Dendritic cell treated with granulocyte-macrophage colony-stimulating factor and Interleukin-4, amounts not matched to agents 40 ng/mL and 50 ng/mL, for 4 days (primary cell): ENCODE measurements around the gene PLEKHG1.

ENCODE experiments used
- H3K27ac Mint-ChIP-seq: one replicate; pipeline ENCODE4 v1.8.0; 2022; ENCODE audit warnings: mild to moderate bottlenecking, mixed read lengths
- H3K27me3 Mint-ChIP-seq: one replicate; pipeline ENCODE4 v1.8.0; 2022; ENCODE audit warnings: mild to moderate bottlenecking, mixed read lengths
- H3K36me3 Mint-ChIP-seq: one replicate; pipeline ENCODE4 v1.8.0; 2022; ENCODE audit warnings: low read depth, mixed read lengths
- H3K4me1 Mint-ChIP-seq: one replicate; pipeline ENCODE4 v1.8.0; 2022; ENCODE audit warnings: low read depth, mixed read lengths
- H3K4me3 Mint-ChIP-seq: one replicate; pipeline ENCODE4 v1.8.0; 2022; ENCODE audit warnings: mild to moderate bottlenecking, moderate library complexity, mixed read lengths
- H3K9me3 Mint-ChIP-seq: one replicate; pipeline ENCODE4 v1.8.0; 2022; ENCODE audit warnings: mixed read lengths
- intact Hi-C: fragments of 100-400 bp; cut with micrococcal nuclease; formaldehyde crosslinking; loops from one replicate; pipeline ENCODE4 v1.15.0; 2022

The PLEKHG1 gene

DNA sequence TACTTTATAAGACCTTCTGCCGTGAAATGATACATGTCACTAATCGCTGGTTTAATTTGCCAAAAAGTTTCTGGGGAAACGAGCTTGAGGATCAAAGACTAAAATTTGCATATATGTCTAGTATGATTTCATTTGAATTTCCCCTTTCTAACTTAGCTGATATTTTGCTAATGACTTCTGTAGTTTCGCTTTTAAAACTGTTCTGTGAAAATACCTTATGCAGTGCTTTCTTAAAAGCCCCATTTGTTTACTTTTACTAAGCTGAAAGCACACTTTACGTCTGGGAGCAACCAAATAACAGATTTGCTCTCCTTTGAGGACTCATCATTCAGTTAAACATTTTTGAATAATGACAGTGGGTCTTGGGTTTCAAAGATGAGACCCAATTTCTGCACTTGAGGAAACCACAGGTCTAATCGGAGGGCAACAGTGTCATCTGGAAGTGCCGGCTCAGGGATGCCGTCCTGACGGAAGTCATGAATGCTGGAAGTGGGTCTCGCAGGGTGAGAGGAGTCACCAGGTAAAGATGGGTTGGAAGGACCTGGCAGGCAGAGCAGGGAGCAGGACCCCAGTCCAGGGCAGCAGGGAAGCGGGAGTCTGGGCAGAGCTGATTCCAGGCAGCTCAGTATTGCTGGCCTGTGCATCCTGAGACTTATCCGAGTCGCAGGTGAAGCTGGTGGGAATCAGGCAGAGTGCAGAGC, 33.2 kb downstream of the PLEKHG1 start:
- Mint-ChIP-seq H3K4me1 (peaks cover 24% of the 10 kb centered on the region), H3K27me3 (peaks cover 31% of the 10 kb centered on the region), H3K4me3 (peak overlapping the region; percentile 49), H3K27ac (no peak overlapping the region), H3K36me3 (no peaks in the 10 kb centered on the region), H3K9me3 (no peaks in the 10 kb centered on the region)
- intact Hi-C loops, result no loop called here

DNA sequence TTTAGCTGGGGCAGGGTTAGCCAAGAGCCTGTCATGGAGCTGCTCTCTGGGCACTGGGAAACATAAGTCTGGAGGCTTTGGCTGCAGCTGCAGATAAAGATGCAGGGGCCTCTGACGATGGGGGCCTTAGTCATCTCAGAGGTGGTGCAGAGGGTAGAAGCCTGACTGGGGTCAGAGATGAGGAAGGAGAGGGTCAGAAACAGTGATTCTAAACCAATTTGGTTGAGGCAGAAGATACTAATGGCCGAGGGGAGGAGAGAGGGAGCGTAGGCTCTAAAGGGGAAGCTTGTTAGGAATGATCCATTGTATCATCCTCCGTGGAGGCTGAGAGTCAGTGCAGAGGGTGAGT, 33.8 kb downstream of the PLEKHG1 start:
- intact Hi-C loops, result no loop called here
- Mint-ChIP-seq H3K4me1 (peaks cover 24% of the 10 kb centered on the region), H3K4me3 (no peak overlapping the region), H3K9me3 (no peaks in the 10 kb centered on the region), H3K36me3 (no peaks in the 10 kb centered on the region), H3K27ac (no peak overlapping the region), H3K27me3 (peaks cover 35% of the 10 kb centered on the region)

DNA sequence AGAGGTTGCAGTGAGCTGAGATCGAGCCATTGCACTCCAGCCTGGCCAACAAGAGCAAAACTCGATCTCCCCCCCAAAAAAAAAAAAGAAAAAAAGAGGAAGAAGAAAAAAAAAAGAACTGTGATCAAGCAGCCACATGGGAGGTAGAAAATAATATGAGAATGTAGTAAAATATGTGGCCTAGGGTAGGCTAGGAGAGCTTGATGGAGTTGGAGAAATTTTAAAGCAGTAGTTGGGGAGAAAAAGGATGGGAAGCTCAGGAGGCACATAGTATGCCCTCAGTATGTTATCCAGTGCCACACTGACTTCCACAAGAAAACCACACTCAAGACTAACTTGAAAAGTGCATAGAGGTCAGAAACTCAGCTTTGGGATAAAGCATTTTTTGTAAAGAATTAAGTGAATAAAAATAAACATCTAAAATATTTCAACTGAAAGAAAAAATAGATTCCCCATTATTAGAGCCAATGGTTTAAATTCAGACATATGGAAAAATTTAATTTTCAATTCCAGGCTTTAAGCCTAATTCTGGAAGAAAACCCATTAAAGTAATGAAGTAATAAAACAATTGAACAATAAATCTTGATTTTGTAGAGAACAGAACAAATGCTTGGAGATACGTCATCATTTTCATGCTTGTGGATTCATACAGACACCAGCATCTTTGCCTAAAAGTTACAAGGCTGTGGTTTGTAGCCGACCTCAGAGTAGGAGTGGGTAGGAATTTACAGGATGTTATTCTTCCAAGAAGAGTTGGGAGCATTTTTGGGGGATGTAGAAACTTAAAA, 34.7 kb downstream of the PLEKHG1 start:
- H3K27me3 Mint-ChIP-seq, result peaks cover 33% of the 10 kb centered on the region
- H3K9me3 Mint-ChIP-seq, result no peaks in the 10 kb centered on the region
- intact Hi-C loops, result no loop called here
- H3K4me1 Mint-ChIP-seq, result peaks cover 24% of the 10 kb centered on the region
- H3K4me3 Mint-ChIP-seq, result no peak overlapping the region
- no peaks in the 10 kb centered on the region for H3K36me3 Mint-ChIP-seq
- no peak overlapping the region for H3K27ac Mint-ChIP-seq

DNA sequence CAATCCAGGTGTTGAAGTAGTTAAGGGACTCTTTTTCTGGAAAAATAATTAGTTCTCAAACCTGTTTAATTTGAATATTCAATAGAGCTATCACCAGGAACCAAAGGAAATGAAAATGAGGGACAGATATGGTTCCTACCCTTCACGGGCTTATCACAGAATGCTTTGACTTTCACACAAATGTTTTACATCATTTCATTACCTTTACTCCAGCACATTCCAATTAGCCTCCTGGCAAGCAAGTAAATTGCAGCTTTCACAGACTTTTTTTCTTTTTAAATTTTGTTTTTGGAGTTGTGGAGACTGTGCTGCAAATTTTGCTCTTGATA, 35.2 kb downstream of the PLEKHG1 start:
- Mint-ChIP-seq H3K4me3 (no peak overlapping the region), H3K27me3 (peaks cover 34% of the 10 kb centered on the region), H3K27ac (no peak overlapping the region), H3K4me1 (peaks cover 24% of the 10 kb centered on the region), H3K36me3 (no peaks in the 10 kb centered on the region), H3K9me3 (no peaks in the 10 kb centered on the region)
- intact Hi-C loops, result no loop called here

DNA sequence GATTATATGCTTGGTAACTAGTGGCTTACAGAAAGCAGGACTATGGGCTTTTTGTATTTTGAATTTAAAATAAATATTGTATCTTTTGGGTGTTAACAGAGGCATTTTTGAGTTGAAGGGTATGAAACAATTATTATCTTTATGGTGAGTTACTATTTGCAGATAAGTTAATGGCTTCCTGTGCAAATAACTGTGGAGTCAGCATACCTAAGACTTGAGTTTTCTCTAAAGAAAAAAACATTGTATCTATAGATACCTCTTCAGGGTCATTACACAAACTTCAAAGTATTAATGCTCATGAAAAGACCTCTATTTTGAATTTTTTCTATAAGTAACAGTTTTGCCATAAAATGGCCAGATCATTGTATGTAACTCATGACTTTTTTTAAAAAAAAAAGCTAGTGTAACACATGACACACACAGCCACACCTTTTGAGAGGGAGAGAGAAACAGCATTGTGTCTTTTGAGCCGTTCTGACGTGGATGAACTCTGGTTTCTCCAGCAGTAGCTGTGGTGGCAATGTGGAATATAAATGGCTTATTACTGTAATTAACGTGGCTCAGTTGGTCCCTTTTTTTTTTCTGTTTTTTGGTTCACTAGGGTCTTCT, 36.3 kb downstream of the PLEKHG1 start:
- Mint-ChIP-seq H3K4me1 (peaks cover 19% of the 10 kb centered on the region), H3K4me3 (no peak overlapping the region), H3K9me3 (no peaks in the 10 kb centered on the region), H3K36me3 (no peaks in the 10 kb centered on the region), H3K27me3 (peaks cover 29% of the 10 kb centered on the region), H3K27ac (no peak overlapping the region)
- intact Hi-C loops, result no loop called here

DNA sequence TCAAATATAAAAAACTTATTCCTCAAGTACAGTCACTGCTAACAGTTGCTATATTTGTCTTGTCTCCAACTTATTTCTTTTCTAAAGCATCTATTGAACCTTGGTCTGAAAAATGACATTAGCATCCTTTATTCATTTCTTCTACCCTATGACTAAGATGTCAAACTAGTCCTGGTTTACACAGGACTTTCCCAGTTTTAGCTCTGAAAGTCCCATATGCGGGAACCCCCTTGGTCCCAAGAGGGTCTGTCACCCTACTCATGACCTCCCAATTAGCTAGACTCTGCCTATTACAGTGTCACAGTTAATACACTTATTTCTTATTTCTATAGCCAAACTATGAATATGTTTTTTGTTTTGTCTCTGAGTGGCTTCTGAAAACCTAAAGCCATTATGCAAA, 37.1 kb downstream of the PLEKHG1 start:
- Mint-ChIP-seq H3K27me3 (peaks cover 22% of the 10 kb centered on the region), H3K36me3 (no peaks in the 10 kb centered on the region), H3K9me3 (no peaks in the 10 kb centered on the region), H3K4me1 (peaks cover 11% of the 10 kb centered on the region), H3K27ac (no peak overlapping the region), H3K4me3 (no peak overlapping the region)
- intact Hi-C loops, result no loop called here

DNA sequence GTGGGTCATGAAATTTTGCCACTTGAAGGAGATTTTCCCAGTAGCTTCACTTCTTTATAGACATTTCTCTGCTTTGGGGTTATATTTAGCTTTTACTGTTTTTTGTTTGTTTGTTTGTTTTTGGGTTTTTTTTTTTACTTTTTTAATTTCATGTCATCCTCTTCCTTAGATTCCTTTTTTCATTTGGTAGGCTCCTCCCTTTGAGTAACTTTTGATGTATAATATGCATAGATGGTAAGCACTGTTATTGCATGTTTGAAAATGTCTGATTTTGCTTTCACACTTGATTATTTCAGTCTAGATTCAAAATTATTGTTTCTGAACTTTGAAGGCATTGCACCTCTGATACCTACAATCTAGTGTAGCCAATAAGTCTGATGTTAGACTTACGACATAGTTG, 37.6 kb downstream of the PLEKHG1 start:
- intact Hi-C loops, result no loop called here
- Mint-ChIP-seq H3K27me3 (peaks cover 23% of the 10 kb centered on the region), H3K4me3 (no peak overlapping the region), H3K36me3 (no peaks in the 10 kb centered on the region), H3K9me3 (no peaks in the 10 kb centered on the region), H3K4me1 (peaks cover 9% of the 10 kb centered on the region), H3K27ac (no peak overlapping the region)

DNA sequence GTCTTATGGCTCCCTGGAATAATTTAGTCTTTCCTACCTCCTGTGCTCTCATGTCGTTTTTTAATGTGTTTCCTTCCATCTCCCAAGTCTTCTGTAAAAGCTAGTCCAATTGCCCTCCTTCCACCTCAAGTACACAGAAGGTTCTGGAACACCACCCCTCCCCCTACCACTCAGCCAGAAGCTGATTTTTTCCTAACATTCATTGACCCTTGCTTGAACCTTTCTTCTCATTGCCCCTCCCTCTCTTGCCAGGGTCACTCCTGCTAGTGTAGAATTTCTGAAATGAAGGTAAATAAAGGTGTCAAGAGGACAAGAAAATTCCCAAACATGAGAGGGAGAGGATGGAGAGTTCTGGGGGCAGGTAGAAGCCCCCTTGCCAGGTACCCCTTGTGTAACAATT, 38.6 kb downstream of the PLEKHG1 start:
- Mint-ChIP-seq H3K36me3 (no peaks in the 10 kb centered on the region), H3K27me3 (peaks cover 20% of the 10 kb centered on the region), H3K4me3 (no peak overlapping the region), H3K4me1 (peaks cover 4% of the 10 kb centered on the region), H3K27ac (no peak overlapping the region), H3K9me3 (no peaks in the 10 kb centered on the region)
- intact Hi-C loops, result no loop called here

DNA sequence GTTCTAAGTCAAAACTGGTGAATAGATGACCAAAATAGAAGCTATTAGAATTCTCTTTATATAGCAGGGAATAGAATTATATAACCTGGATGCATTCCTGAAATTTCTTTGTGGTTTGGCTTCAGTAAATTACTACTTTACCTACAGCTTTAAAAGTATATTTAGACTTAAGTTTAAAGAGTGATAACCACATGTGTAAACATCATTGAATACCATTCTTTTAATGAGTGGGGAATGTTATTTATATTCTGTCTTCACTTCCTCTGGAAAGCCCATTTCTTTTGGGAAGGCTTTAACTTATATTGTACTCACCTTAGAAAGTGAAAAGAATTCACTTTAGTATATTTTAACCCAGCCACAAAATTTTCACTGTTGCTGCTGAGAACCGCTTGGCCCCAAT, 39.1 kb downstream of the PLEKHG1 start:
- Mint-ChIP-seq H3K4me3 (no peak overlapping the region), H3K36me3 (no peaks in the 10 kb centered on the region), H3K27ac (no peak overlapping the region), H3K4me1 (no peaks in the 10 kb centered on the region), H3K27me3 (peaks cover 15% of the 10 kb centered on the region), H3K9me3 (no peaks in the 10 kb centered on the region)
- intact Hi-C loops, result no loop called here

DNA sequence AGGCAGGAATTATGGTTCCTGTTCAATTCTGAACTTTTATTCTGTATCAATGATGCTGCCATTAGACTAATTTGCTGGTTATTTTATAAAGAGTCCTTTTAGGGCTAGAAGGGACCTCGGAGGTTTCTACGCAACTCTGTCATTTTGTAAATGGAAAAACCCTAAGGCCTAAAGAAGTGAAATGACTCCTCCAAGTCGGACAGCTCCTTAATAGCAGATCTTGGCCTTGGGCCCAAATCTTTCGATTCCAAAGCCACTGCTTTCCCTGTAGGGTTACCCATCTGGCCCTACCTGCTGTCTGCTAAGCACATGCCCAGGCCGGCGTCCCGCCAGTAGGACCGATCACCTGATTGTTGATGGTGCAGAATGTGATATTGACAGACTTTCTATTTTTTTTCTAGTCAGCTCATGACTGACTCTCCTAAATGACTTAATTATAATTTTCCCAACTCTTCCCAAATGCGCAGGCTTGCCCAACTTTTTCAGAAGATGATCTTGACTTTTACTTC, 40.2 kb downstream of the PLEKHG1 start:
- Mint-ChIP-seq H3K27me3 (peaks cover 13% of the 10 kb centered on the region), H3K4me1 (no peaks in the 10 kb centered on the region), H3K27ac (no peak overlapping the region), H3K4me3 (no peak overlapping the region), H3K9me3 (no peaks in the 10 kb centered on the region), H3K36me3 (no peaks in the 10 kb centered on the region)
- intact Hi-C loops, result no loop called here

DNA sequence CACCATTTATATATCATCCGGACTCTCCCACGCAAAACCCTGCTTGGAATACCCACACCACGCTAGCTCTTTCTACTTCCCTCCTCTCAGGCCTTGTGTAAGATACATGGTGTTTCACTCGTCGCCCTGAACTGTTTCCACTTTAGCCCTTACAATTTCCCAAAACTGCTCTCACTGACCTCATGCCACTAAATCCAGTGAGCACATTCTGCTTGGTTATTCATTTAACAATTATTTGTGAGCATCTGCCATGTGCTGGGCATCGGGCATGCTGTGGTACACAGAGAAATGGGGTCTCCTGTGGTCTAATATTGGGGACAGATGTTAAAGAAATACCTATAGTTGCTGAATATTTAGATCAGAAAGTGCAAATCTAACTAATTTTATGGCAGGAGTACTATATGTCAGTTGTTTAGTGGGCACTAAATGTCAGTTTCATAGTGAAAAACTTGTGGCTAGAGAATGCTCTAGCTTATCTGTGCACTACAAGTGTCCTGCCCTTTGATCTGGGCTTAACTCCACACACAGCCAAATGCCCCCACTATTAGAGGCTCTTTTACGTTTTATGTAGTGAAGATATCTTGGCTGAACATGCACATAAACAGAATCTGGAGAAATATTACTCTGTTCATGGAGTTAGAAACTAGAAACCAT, 41.0 kb downstream of the PLEKHG1 start:
- Mint-ChIP-seq H3K27ac (no peak overlapping the region), H3K36me3 (no peaks in the 10 kb centered on the region), H3K27me3 (peaks cover 13% of the 10 kb centered on the region), H3K9me3 (no peaks in the 10 kb centered on the region), H3K4me1 (no peaks in the 10 kb centered on the region), H3K4me3 (no peak overlapping the region)
- intact Hi-C loops, result no loop called here

DNA sequence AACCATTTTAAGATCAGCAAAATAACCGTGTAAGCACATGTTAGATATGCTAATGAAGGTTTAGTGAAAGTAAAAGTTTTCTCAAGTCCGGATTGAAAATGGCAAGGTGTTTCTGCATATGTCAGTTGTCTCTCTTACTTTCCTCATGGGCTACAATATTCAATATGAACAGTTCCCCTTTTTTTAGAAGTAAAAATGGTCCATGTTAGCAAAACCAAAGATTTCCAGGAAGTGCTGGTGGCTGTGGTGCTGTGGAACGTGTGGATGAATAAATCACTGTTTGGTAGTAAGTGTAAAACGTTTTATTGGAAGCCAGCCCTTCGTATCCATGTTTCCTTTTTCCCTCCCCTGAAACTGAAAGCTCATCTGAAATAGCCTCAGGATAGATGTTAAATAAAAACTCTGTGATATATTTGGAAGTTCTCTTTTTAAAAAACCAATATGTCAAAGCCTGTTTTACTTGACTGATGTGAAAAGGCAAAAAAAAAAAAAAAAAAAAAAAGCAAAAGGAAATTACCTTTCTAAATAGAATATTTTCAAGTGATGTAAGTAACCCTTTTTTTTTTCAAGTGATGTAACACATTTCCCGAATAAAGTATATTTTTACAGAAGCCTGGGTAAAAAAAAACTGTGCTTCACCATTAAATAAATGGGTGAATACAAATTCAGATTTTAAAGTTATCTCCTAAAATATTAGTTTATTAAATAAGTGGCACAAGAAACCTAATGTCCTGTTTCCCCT, 41.9 kb downstream of the PLEKHG1 start:
- Mint-ChIP-seq H3K27me3 (peaks cover 17% of the 10 kb centered on the region), H3K36me3 (no peaks in the 10 kb centered on the region), H3K27ac (no peak overlapping the region), H3K4me3 (no peak overlapping the region), H3K4me1 (no peaks in the 10 kb centered on the region), H3K9me3 (no peaks in the 10 kb centered on the region)
- intact Hi-C loops, result no loop called here

DNA sequence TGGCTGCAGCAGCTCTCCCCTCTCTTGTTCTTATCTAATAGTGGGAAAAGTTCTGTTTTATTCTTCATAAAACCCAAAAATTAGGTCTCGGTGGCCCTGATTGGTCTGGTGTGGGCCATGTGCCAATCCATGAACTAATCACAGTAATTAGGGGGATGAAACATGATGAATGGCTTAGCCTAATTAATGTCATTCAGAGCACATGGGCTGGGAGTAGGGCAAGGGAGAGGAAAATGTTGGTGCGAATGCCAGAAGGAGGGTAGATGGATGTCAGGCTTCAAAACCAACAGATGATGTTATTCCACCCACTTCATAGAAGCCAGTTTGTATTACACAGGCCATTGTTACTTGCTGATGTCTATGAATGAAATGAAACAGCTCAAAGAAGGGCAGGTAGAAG, 46.5 kb downstream of the PLEKHG1 start:
- Mint-ChIP-seq H3K4me1 (no peaks in the 10 kb centered on the region), H3K4me3 (no peak overlapping the region), H3K36me3 (no peaks in the 10 kb centered on the region), H3K9me3 (no peaks in the 10 kb centered on the region), H3K27me3 (peaks cover 6% of the 10 kb centered on the region), H3K27ac (no peak overlapping the region)
- intact Hi-C loops, result no loop called here
